ENCODE measurements around the gene MAGEA11. TPM values are rescaled to one million over a fixed set of nuclear protein-coding genes. Genes with fewer than 3 reads are reported as not detected.

MAGEA11 gene

Small RNAs within 50 kb of the gene (small RNA-seq; reads per million reads assigned to genes)
- gene AC244098.1 (ENCODE audit: insufficient read depth), result not detected
- gene AC244098.2 (ENCODE audit: insufficient read depth), result not detected
- gene AC244098.3 (ENCODE audit: insufficient read depth), result not detected

Measured in neuronal stem cell (in vitro differentiated cells).